COLO829 (cell line): ENCODE results near the gene NUDT22.

Experiments
- DNase-seq: peaks from one replicate; pipeline ENCODE4 v3.0.0; 2012; ENCODE audit warnings: low spot score

Gene NUDT22

DNA sequence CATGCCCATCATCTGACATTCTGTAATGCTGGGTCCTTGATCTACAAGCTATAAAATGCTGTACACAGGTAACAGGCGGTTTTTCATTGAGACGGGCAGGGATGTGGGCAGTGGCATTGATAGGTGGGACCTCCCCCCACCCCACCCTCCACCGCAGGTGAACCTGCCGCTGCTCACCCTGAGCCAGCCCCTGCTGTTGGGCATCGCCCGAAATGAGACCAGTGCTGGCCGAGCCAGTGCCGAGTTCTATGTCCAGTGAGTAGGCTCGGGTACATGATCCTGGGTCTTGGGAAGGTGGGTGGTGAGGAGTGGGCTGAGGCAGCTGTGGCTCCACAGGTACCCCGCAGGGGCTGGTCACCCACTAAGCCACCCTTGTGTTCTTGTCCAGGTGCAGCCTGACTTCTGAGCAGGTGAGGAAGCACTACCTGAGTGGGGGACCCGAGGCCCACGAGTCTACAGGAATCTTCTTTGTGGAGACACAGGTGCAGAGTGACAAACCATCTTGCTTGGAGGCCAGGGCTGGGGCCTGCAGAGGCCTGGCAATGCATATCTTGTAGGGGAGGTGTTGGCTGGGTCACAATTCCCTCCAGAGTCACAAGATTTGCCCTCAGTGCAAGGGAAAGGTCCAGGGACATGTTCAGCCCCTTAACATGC, 3.1 kb downstream of the NUDT22 start:
- no peak for DNase-seq

DNA sequence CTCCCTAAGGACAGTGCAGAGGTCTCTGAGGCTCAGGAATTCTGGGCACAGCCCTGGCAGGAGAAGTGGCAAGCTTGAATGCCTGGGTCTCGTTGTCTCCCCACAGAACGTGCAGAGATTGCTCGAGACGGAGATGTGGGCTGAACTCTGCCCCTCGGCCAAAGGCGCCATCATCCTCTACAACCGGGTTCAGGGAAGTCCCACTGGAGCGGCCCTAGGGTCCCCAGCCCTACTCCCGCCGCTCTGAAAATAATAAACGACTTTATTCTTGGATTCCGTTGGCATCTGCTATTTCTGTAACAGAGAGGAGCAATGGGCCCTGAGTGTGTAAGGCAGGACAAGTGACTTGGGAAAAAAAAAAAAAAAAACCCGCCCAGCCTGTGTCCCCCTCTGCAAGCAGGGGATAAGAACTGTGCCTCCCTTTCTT, 3.7 kb downstream of the NUDT22 start:
- DNase-seq = no peak

GRCh38 chr11:64230171-64230984, 4.3 kb downstream of the NUDT22 start, which contains the start of gene DNAJC4:
TSS of gene DNAJC4 (plus strand) at chr11:64230548. CDS start at chr11:64230855, 307 bp downstream.
- peak; percentile 74 for DNase-seq

- no peak for DNase-seq
These were observed 4.9 kb downstream of the NUDT22 start for GRCh38 chr11:64230985-64231365.

DNA sequence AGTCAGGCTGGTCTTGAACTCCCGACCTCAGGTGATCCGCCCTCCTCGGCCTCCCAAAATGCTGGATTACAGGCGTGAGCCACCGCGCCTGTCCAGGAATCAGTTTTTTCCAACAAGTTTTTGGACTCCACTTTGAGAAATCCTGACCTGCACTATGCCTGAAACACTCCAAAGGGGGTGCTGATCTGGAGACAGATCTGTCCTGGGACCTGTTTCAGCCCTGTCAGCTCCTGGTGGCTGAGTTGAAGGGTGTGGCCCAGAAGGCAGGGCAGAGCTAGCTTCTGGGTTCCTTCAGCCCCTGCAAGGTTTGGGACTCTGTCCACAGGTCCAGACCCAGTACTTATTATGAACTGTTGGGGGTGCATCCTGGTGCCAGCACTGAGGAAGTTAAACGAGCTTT, 5.5 kb downstream of the NUDT22 start:
- no peak for DNase-seq

DNA sequence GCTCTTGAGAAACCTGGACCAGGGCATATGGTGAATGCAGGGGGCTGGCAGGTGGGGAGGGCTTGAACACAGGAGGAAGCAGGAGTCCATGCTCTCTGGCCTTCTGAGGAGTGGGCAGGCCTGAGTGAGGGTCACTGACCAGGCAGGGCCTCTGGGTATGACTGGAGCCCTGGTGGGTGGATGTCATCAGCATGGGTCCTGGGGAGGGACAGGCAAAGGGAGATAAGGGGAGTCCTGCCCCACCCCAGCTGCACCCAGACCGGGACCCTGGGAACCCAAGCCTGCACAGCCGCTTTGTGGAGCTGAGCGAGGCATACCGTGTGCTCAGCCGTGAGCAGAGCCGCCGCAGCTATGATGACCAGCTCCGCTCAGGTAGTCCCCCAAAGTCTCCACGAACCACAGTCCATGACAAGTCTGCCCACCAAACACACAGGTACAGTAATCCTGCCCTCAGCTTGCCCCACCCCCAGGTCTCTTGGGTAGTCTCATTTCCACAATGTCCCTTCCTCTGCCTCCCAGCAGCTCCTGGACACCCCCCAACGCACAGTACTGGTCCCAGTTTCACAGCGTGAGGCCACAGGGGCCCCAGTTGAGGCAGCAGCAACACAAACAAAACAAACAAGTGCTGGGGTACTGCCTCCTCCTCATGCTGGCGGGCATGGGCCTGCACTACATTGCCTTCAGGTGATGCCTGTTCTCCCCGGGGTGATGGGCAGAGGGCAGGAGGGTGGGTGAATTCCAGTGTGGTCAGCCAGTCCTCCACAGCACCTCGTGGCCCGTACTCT, 6.3 kb downstream of the NUDT22 start:
- no peak for DNase-seq

GRCh38 chr11:64232967-64233315, 6.9 kb downstream of the NUDT22 start:
- no peak for DNase-seq

DNA sequence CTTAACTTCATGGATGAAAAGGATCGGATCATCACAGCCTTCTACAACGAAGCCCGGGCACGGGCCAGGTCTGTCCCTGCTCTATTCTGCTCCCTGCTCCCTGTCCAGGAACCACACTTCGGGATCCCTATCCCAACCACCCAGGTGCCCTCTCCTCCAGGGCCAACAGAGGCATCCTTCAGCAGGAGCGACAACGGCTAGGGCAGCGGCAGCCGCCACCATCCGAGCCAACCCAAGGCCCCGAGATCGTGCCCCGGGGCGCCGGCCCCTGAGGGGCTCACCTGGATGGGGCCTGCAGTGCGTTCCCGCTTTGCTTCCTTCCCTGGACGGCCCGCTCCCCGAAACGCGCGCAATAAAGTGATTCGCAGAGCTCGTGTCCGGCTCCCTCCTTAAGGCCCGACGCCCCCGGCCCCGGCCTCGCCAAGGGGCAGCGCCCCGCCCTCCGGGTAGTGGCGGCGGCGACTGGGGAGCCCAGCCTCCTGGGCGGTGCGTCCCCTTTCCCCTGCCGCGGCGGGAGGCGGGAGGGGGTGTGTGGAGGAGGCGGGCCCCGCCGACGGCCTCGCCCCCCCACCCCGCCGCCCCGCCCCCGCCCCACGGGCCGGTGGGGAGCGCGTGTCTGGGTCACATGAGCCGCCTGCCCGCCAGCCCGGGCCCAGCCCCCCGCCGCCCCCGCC, 8.0 kb downstream of the NUDT22 start, which contains the start of gene VEGFB:
Gene VEGFB, plus strand, starts transcription at position 672 of the 674 bp plus-strand sequence. CDS start 250 bp downstream, outside the sequence.
- no peak for DNase-seq

DNA sequence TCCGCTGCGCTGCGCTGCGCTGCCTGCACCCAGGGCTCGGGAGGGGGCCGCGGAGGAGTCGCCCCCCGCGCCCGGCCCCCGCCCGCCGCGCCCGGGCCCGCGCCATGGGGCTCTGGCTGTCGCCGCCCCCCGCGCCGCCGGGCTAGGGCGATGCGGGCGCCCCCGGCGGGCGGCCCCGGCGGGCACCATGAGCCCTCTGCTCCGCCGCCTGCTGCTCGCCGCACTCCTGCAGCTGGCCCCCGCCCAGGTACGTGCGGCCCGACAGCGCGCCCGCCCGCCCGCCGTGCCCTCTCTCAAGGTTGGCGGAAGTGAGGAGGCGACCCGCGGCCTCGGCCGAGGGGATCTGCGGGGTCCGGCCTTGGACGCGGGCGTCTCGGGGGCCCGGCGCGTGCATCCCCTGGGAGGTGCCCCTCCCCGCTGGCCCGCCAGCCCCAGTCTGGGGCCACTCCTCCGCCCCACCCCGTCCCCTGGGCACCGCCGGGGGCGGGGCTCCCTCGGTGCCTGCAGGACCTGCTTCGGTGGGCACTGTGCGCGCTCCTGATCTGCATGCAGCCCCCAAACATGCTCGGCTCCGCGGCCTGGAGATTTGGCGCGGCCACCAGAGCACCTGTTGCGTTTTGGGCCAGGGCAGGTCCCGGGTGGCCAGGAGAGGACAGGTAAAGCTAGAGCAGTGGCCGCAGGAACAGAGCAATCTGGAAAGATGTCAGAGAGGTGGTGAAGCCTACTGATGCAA, 8.7 kb downstream of the NUDT22 start:
- no peak for DNase-seq

GRCh38 chr11:64235437-64236161, 9.5 kb downstream of the NUDT22 start:
- no peak for DNase-seq

- DNase-seq = no peak
These were observed 11.4 kb downstream of the NUDT22 start for GRCh38 chr11:64237484-64237951.

GRCh38 chr11:64238076-64238475, 12.0 kb downstream of the NUDT22 start:
- DNase-seq = no peak

DNA sequence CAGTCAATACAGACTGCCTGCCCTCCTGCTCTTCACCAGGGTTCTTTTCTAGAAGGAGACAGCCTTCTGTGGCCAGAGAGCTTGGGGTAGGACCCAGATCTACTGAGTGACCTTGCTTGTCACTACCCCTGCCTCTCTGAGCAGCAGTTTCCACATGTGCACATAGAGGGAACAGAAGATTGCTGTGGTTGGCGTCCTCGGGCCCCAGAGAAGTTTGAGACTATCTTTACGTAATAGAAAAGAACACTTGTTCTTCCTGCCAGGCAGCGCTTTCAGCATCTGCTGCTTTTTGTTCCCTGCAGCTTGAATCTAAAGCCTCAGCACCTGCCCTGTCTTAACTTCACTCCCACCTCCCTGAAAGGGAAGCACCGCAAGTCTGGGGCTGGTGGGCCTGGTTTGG, 12.9 kb downstream of the NUDT22 start:
- DNase-seq = no peak

- no peak for DNase-seq
These were observed 13.8 kb downstream of the NUDT22 start for GRCh38 chr11:64239662-64240434.

- DNase-seq = peak; percentile 96
These were observed 14.6 kb downstream of the NUDT22 start, which contains the start of gene FKBP2 for GRCh38 chr11:64240435-64241240. TSS of gene FKBP2 (plus strand) at chr11:64241095. CDS start at chr11:64242388, 1,293 bp downstream.

- DNase-seq = peak; percentile 98
These were observed 15.1 kb downstream of the NUDT22 start for GRCh38 chr11:64241241-64241490.

DNA sequence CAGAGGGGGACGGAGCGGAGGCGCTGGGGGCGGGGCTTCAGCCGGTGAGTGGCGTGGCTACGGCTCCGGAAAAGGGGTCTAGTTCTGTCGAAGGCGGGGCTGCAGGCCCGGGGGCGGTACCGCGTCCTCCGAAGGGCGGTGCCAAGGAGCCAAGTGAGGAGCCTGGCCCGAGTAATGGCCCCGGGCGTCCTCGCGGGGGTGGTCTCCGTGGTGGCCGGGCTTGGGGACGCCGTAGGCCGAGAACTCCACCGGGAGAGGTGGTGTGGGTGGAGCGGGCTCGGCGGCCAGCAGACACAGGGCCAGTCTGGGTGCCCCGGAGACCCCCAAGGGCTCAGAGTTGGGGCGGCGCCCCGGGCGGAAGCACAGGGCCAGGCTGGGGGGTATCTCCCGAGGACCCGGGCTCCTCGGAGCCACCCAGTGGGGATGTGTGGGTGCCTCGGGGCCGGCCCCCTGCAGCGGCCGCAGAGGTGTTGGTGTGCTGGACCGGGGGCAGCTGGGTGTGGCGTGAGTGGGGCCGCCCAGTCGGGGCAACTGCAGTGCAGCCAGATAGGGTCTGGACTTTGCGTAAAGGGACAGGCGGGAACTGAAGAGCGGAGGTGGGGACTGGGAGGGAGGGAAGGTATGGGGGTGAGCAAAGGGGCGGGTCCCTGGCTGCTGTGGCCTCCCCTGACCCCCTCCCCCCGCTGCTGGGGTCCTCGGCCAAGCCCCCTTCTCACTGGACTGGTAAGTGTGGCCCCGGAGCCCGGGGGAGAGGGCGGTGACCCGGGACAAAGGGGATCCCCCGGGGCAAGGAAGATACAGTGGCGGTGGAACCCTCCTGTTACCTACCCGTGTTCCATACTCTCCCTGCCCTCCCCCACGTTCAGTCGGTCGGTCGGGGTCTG, 15.7 kb downstream of the NUDT22 start:
- no peak for DNase-seq

DNA sequence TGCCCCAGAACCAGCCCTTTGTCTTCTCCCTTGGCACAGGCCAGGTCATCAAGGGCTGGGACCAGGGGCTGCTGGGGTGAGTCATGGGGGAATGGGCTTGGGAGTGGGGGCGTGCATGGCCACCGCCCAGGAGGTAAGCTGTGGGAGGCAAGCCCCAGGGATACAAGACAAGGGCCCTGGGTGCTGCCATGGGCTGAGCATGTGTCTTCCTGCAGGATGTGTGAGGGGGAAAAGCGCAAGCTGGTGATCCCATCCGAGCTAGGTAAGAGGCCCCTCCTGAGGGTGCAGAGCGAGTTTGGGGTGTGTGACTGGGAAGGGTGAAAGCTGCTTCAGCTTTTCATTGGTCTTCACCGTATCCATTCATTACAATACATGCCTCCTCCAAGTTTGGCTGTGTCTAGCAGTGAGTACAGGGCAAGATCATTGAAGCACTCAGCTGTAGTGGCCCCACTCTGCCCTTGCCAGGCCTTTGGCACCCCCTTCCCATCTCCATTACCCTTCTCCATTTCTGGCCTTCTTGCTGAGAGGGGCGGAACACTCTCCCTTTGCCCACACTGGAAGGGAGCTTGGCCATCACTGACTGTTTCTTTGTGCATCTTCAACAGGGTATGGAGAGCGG, 17.3 kb downstream of the NUDT22 start:
- no peak for DNase-seq
